LHCN-M2 (cell line): ENCODE measurements around the gene POLR2J3. TPM values are rescaled to one million over a fixed set of nuclear protein-coding genes. Genes with fewer than 3 reads are reported as not detected.
"Not testable (repeated sequence)": the region's sequence is repeated elsewhere in the genome, so short reads cannot be mapped to it uniquely, and the experiment has no call there.

Experiments
- DNase-seq: peaks from one replicate; pipeline ENCODE4 v3.0.0-alpha.2; 2012; ENCODE audit warnings: low read depth
- total RNA-seq: library from RNA; depleted of rRNA; stranded (reverse); fragments of >200 nt; gene quantifications from 2 replicates; pipeline ENCODE4 v1.2.3, GENCODE V29; 2014

POLR2J3 gene
- total RNA-seq, 1 experiment from 2014 or later, result 18.5 TPM

GRCh38 chr7:102583495-102583894, 11.1 kb upstream of the POLR2J3 start:
- DNase-seq, result not testable (repeated sequence)

GRCh38 chr7:102581722-102582121, 9.3 kb upstream of the POLR2J3 start:
- DNase-seq, result not testable (repeated sequence)

GRCh38 chr7:102578486-102578885, 6.1 kb upstream of the POLR2J3 start:
- DNase-seq, result not testable (repeated sequence)

- not testable (repeated sequence) for DNase-seq
Measured at GRCh38 chr7:102577315-102578240, 5.2 kb upstream of the POLR2J3 start.

GRCh38 chr7:102576363-102576762, 4.0 kb upstream of the POLR2J3 start:
- DNase-seq, result not testable (repeated sequence)

GRCh38 chr7:102574607-102575006, 2.2 kb upstream of the POLR2J3 start:
- DNase-seq, result not testable (repeated sequence)

- not testable (repeated sequence) for DNase-seq
Measured at GRCh38 chr7:102568620-102569019, 3.8 kb downstream of the POLR2J3 start.

- DNase-seq, result not testable (repeated sequence)
Measured at GRCh38 chr7:102550808-102551422, 21.5 kb downstream of the POLR2J3 start, which contains the start of gene SPDYE2. Gene SPDYE2 (plus strand): TSS chr7:102551226. CDS start chr7:102553256, 2,030 bp downstream.

- DNase-seq, result not testable (repeated sequence)
Measured at GRCh38 chr7:102546353-102546752, 26.0 kb downstream of the POLR2J3 start.

- DNase-seq, result not testable (repeated sequence)
Measured at GRCh38 chr7:102545288-102545687, 27.1 kb downstream of the POLR2J3 start.

- not testable (repeated sequence) for DNase-seq
Measured at GRCh38 chr7:102544372-102544771, 28.0 kb downstream of the POLR2J3 start.

GRCh38 chr7:102543596-102543995, 28.8 kb downstream of the POLR2J3 start, which contains the start of gene UPK3BL2:
Gene UPK3BL2 (minus strand): TSS chr7:102543696. CDS start chr7:102543636, 60 bp downstream.
- not testable (repeated sequence) for DNase-seq

GRCh38 chr7:102542771-102543170, 29.6 kb downstream of the POLR2J3 start:
- not testable (repeated sequence) for DNase-seq

GRCh38 chr7:102542083-102542482, 30.3 kb downstream of the POLR2J3 start:
- DNase-seq, result not testable (repeated sequence)

GRCh38 chr7:102540604-102541003, 31.8 kb downstream of the POLR2J3 start:
- DNase-seq, result not testable (repeated sequence)

- DNase-seq, result not testable (repeated sequence)
Measured at GRCh38 chr7:102535062-102535615, 37.2 kb downstream of the POLR2J3 start.

- DNase-seq, result not testable (repeated sequence)
Measured at GRCh38 chr7:102532127-102532526, 40.3 kb downstream of the POLR2J3 start.

GRCh38 chr7:102531583-102531982, 40.8 kb downstream of the POLR2J3 start:
- DNase-seq, result not testable (repeated sequence)

- not testable (repeated sequence) for DNase-seq
Measured at GRCh38 chr7:102527822-102528793, 44.3 kb downstream of the POLR2J3 start.

GRCh38 chr7:102527182-102527581, 45.2 kb downstream of the POLR2J3 start:
- DNase-seq, result not testable (repeated sequence)

- DNase-seq, result not testable (repeated sequence)
Measured at GRCh38 chr7:102524803-102525202, 47.6 kb downstream of the POLR2J3 start.
